HEK293T (cell line): Measurements from ENCODE around the gene SPAG16.

ENCODE experiments used
- CTCF ChIA-PET: fragments of 350-600 bp; formaldehyde crosslinking; extraction: SDS; loops from one replicate; lab custom pipeline; 2021; ENCODE audit warnings: antibody characterized with exemption, inconsistent platforms; lab: Yijun Ruan, JAX
- POLR2A ChIA-PET: fragments of 350-600 bp; formaldehyde crosslinking; extraction: SDS; loops from one replicate; lab custom pipeline; 2020; ENCODE audit warnings: antibody characterized with exemption, inconsistent platforms; lab: Yijun Ruan, JAX
- DNase-seq: peaks from one replicate; pipeline ENCODE4 v3.0.0; 2012; ENCODE audit warnings: mixed read lengths; ENCODE audit errors: extremely low spot score
- ARNT ChIP-seq: fragments of 450-650 bp; IDR thresholded peaks from 2 replicates; pipeline ENCODE4 v1.6.1; 2017; ENCODE audit warnings: mild to moderate bottlenecking
- BHLHE40 ChIP-seq: fragments of 450-650 bp; IDR thresholded peaks from 2 replicates; pipeline ENCODE4 v1.6.1; 2016; ENCODE audit warnings: mild to moderate bottlenecking, moderate library complexity, borderline replicate concordance
- CTBP1 ChIP-seq: fragments of 450-650 bp; IDR thresholded peaks from 2 replicates; pipeline ENCODE4 v1.6.1; 2016; ENCODE audit warnings: borderline replicate concordance
- ELF4 ChIP-seq: fragments of 450-650 bp; IDR thresholded peaks from 2 replicates; pipeline ENCODE4 v1.6.1; 2017; ENCODE audit warnings: antibody characterized with exemption
- FOXA1 ChIP-seq: fragments of 450-650 bp; IDR thresholded peaks from 2 replicates; pipeline ENCODE4 v1.6.1; 2016; ENCODE audit warnings: mild to moderate bottlenecking
- FOXK2 ChIP-seq: fragments of 450-650 bp; IDR thresholded peaks from 2 replicates; pipeline ENCODE4 v1.6.1; 2016; ENCODE audit warnings: mild to moderate bottlenecking
- FOXM1 ChIP-seq: fragments of 450-650 bp; IDR thresholded peaks from 2 replicates; pipeline ENCODE4 v1.6.1; 2017; ENCODE audit warnings: mild to moderate bottlenecking, borderline replicate concordance
- HDGF ChIP-seq: fragments of 450-650 bp; IDR thresholded peaks from 2 replicates; pipeline ENCODE4 v1.6.1; 2017; ENCODE audit warnings: antibody characterized with exemption, borderline replicate concordance
- L3MBTL2 ChIP-seq: fragments of 450-650 bp; conservative IDR thresholded peaks from 2 replicates; pipeline ENCODE4 v1.6.1; 2016; ENCODE audit warnings: mild to moderate bottlenecking
- LEF1 ChIP-seq: fragments of 450-650 bp; IDR thresholded peaks from 2 replicates; pipeline ENCODE4 v1.6.1; 2017; ENCODE audit warnings: mild to moderate bottlenecking, borderline replicate concordance
- NFRKB ChIP-seq: fragments of 450-650 bp; IDR thresholded peaks from 2 replicates; pipeline ENCODE4 v1.6.1; 2016; ENCODE audit warnings: mild to moderate bottlenecking, moderate library complexity
- SP1 ChIP-seq: fragments of 450-650 bp; IDR thresholded peaks from 2 replicates; pipeline ENCODE4 v1.6.1; 2017
- SUZ12 ChIP-seq: fragments of 450-650 bp; IDR thresholded peaks from 2 replicates; pipeline ENCODE4 v1.6.1; 2016; ENCODE audit warnings: mild to moderate bottlenecking
- TARDBP ChIP-seq: fragments of 450-650 bp; IDR thresholded peaks from 2 replicates; pipeline ENCODE4 v1.6.1; 2016
- ZNF384 ChIP-seq: fragments of 450-650 bp; IDR thresholded peaks from 2 replicates; pipeline ENCODE4 v1.6.1; 2016
- TF ChIP-seq, protein P1 (sequence below): fragments of 450-650 bp; IDR thresholded peaks from 2 replicates; pipeline ENCODE4 v1.6.1; 2016

SPAG16 gene

DNA sequence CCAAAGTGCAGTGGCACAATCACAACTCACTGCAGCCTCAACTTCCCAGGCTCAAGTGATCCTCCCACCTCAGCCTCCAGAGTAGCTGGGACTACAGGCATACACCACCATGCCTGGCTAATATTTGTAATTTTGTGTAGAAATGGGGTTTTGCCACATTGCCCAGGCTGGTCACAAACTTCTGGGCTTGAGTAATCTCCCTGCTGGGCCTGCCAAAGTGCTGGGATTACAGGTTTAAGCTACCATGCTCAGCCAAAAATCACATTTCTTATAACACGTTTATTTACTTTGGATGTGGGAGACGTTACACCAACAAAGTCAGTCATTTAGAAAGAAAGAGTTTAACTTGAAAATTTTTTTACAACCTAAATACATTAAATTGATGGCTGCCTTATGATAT lies 917.6 kb downstream of the SPAG16 start:
- ChIA-PET POLR2A (no interaction called here), CTCF (no interaction called here)
- no peak for DNase-seq
- TF ChIP-seq LEF1: no peak
- no peak for TF ChIP-seq ZNF384
- TF ChIP-seq CTBP1: no peak
- TF ChIP-seq ARNT: no peak
- no peak for TF ChIP-seq HDGF
- TF ChIP-seq BHLHE40: no peak
- no peak for TF ChIP-seq ELF4
- TF ChIP-seq L3MBTL2: no peak
- TF ChIP-seq, protein P1, sequence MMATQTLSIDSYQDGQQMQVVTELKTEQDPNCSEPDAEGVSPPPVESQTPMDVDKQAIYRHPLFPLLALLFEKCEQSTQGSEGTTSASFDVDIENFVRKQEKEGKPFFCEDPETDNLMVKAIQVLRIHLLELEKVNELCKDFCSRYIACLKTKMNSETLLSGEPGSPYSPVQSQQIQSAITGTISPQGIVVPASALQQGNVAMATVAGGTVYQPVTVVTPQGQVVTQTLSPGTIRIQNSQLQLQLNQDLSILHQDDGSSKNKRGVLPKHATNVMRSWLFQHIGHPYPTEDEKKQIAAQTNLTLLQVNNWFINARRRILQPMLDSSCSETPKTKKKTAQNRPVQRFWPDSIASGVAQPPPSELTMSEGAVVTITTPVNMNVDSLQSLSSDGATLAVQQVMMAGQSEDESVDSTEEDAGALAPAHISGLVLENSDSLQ: no peak
- no peak for TF ChIP-seq SUZ12
- no peak for TF ChIP-seq TARDBP
- no peak for TF ChIP-seq NFRKB
- TF ChIP-seq FOXA1: no peak
- no peak for TF ChIP-seq FOXK2
- TF ChIP-seq FOXM1: no peak
- TF ChIP-seq SP1: no peak

DNA sequence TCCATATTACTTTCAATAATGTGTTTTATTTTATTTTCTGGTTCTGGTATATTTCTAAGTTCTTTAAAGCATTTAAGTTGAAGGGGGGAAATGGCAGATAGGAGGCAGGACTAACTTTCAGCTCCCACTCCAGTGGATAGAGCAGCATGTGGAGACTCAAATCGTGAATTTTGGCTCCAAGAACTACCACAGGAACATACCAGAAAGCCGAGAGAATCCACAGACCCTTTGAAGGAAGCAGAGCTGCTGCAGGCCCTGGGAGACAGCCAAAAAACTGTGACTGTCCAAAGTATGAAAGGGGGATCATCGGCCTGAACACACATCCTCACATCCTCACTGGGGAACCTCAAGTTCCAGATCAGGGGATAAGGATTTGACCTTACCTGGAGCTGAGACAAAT lies 919.0 kb downstream of the SPAG16 start:
- TF ChIP-seq SP1 (no peak), FOXM1 (no peak)
- ChIA-PET POLR2A (no interaction called here), CTCF (no interaction called here)
- DNase-seq: no peak

DNA sequence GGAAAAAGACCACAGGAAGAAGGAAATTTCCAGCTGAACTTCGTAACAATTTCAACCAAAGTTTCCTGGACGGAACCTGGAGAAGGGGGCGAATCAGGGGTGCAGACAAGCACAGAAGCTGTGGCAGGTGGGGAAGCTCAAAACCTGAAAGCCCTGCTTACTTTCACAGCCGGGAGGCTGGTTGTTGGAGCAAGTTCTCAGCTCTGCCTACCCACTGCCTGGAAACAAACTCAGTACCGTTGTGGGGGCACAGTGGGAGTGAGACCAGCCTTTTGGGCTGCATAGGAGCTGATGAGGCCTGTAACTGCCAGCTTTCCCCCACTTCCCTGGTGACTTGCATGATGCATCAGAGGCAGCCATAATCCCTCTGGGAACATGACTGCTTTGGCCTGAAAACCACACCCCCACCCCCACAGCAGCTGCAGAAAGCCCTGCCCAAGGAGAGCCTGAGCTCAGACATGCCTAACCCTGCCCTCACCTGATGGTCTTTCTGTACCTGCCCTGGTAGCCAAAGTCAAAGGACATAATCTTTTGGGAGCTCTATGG lies 919.6 kb downstream of the SPAG16 start:
- no peak for DNase-seq
- ChIA-PET POLR2A (no interaction called here), CTCF (no interaction called here)
- TF ChIP-seq SP1 (no peak), NFRKB (no peak), ARNT (no peak), SUZ12 (no peak), FOXK2 (no peak), BHLHE40 (no peak), CTBP1 (no peak), FOXA1 (no peak), TARDBP (no peak), FOXM1 (no peak), ELF4 (no peak), L3MBTL2 (no peak), HDGF (no peak), ZNF384 (no peak), LEF1 (no peak)
- TF ChIP-seq, protein P1: no peak

DNA sequence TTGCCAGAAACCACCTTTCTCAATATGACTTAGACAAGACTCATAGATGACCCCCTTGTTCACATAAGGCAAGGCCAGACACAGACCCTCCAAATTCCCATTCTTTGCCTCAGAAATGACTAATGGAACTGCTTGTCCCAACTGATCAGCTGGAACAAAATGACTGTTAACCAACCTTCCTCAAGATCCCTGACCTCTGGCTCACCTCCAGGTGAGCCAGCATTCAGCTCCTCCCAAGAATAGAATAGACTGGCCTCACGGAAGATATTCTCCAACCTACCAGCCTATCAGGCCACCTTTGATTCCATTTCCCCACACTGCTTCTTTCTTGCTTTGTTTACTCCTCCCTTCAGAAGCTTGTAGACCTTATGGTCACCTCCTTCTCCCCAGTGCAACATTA lies 930.8 kb downstream of the SPAG16 start:
- no peak for TF ChIP-seq LEF1
- TF ChIP-seq ELF4: no peak
- TF ChIP-seq BHLHE40: no peak
- no peak for TF ChIP-seq HDGF
- ChIA-PET CTCF (interaction anchor here (0.7 kb wide), 1 partner anchor 167 kb away, joined by 4 read pairs; no protein-coding TSS in a partner anchor), POLR2A (no interaction called here)
- DNase-seq: no peak

DNA sequence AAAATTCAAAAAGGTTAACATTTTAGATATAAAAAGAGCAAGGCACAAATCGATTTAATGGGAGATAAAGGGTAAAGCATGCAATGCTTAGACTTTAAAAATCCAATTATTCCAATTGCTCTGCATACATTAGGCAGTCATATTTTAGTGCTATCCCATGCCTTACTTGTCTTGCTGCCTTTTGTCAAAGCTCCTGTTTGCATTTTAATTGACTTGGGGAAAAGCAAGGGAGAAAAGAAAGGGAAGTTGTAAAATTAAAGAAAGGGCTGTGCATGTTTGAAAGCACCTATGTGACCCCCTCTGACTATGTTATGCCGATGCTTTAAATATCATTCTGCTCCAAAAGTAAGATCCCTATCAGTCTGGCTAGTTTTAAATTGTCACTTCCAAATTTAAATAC lies 932.9 kb downstream of the SPAG16 start:
- ChIA-PET POLR2A (no interaction called here), CTCF (no interaction called here)
- TF ChIP-seq SUZ12 (no peak), SP1 (no peak), FOXM1 (no peak), ZNF384 (no peak), ARNT (no peak)
- TF ChIP-seq, protein P1: no peak
- DNase-seq: no peak

DNA sequence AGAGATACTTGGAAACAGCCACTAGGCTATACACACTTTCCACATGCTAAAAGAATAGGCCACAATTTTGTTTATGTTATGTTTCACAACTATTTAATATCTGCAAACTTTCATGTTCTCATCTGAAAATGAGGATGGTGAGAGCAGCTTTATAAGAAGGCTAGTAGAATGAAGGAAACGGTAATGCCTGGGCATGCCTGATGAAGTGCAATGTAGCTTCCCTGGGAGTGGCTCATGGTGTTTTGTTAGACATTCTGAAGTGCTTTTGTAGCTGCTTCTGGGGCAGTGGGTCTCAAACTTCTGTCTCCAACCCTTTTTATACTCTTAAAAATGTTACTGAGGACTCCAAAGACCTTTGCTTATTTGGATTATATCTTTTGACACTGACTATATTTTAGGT lies 933.3 kb downstream of the SPAG16 start:
- ChIA-PET CTCF (no interaction called here), POLR2A (no interaction called here)
- TF ChIP-seq BHLHE40: no peak
- TF ChIP-seq ARNT: no peak
- no peak for TF ChIP-seq ZNF384
- no peak for DNase-seq

DNA sequence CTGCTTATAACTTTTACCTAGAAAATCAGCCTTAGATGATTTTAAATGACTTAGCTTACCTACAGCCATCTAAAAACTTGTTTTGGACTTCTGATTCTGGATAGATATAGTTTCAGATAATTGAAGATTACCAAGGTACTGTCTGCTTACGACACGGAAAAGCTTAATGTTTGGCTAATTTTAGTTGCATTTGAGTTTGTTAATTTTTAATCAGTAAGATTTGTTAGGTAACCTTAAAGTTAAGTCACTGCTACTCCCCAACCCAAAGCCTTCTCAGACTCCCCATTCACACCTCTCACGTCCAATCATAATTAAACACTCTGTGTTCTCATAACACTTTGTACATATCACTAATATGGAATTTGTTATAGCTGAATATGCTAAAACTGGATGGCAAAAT lies 936.0 kb downstream of the SPAG16 start:
- POLR2A ChIA-PET: no interaction called here
- CTCF ChIA-PET: no interaction called here
- DNase-seq: no peak
- TF ChIP-seq ELF4 (no peak), FOXK2 (no peak), ZNF384 (no peak), LEF1 (no peak), TARDBP (no peak), FOXM1 (no peak), SUZ12 (no peak), SP1 (no peak), L3MBTL2 (no peak), FOXA1 (no peak), NFRKB (no peak), BHLHE40 (no peak), ARNT (no peak), HDGF (no peak), CTBP1 (no peak)
- TF ChIP-seq, protein P1: no peak
